PFSK-1 (cell line): Measurements from ENCODE around the gene MS4A15. TPM values are rescaled to one million over a fixed set of nuclear protein-coding genes. Genes with fewer than 3 reads are reported as not detected.

Experiments
- FOXP2 ChIP-seq: optimal IDR thresholded peaks from 2 replicates; pipeline ENCODE3; 2011; ENCODE audit warnings: borderline replicate concordance, control low read depth, inconsistent platforms; ENCODE audit not compliant: insufficient read depth; ENCODE audit errors: extremely low read length, extremely low read depth
- POLR2AphosphoS5 ChIP-seq: IDR thresholded peaks from 2 replicates; pipeline ENCODE4 v1.6.1; 2012; ENCODE audit warnings: low read depth, mild to moderate bottlenecking, control low read depth, low read length, moderate library complexity
- SIN3A ChIP-seq: IDR thresholded peaks from 2 replicates; pipeline ENCODE4 v1.6.1; 2012; ENCODE audit warnings: mild to moderate bottlenecking, low read length, moderate library complexity, borderline replicate concordance; ENCODE audit not compliant: insufficient read depth
- TAF1 ChIP-seq: IDR thresholded peaks from 2 replicates; pipeline ENCODE4 v1.6.1; 2012; ENCODE audit warnings: low read length, control low read depth, borderline replicate concordance; ENCODE audit not compliant: insufficient read depth
- polyA plus RNA-seq: library from polyadenylated mRNA; unstranded; fragments of >200 nt; gene quantifications from one replicate; pipeline ENCODE4 v1.2.1, GENCODE V29; 2012; ENCODE audit warnings: low read depth, missing spikeins; ENCODE audit not compliant: insufficient read length
- TF ChIP-seq, protein P1 (sequence below), 2 experiments: IDR thresholded peaks; 2 replicates each; pipeline versions ENCODE4 v1.6.1 to v1.8.0; 2011 to 2012; ENCODE audit warnings: low read depth in 2 of 2, low read length in 2 of 2, control low read depth in 1 of 2, inconsistent platforms in 1 of 2, mild to moderate bottlenecking in 1 of 2, moderate library complexity in 1 of 2; ENCODE audit not compliant: insufficient read depth in 1 of 2

Gene MS4A15, protein sequence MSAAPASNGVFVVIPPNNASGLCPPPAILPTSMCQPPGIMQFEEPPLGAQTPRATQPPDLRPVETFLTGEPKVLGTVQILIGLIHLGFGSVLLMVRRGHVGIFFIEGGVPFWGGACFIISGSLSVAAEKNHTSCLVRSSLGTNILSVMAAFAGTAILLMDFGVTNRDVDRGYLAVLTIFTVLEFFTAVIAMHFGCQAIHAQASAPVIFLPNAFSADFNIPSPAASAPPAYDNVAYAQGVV
- polyA plus RNA-seq = not detected

DNA sequence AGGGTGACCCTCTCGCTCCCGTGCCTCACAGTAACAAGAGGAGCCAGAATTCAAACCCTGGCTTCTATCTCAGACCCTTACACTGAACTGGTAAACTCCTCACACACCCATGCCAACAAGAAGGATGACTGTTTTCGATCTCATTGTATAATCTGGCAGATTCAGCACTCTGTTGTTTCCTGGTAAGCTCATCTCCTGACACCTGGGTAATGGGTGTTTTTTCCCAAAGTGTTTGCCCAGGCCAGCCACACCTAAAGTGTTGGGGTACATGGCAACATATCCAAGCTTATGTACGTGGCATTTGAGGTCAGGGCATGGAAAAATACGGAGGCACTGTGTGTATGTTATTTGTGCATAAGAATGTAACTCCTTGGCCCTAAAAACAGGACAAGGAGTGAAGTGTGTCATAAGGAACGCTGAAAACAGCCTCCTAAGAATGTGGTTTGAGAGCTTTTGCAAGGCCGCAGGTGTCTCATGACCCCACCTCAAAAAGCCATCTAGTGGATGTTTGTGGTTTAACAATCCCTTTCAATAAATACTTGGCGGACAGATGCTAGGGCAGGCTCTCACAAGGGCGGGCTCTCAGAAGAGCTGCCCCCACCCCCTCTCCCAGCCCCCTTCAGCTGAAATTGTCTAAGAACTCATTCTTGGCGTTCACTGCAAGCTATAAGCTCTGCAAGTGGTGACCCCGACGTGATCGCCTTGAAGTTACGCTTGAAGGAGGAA, at the start of gene MS4A15:
MS4A15 (plus strand) TSS at position 561 of the 726 bp plus-strand sequence. CDS start 6,867 bp downstream, outside the sequence.
- no peak for TF ChIP-seq TAF1

DNA sequence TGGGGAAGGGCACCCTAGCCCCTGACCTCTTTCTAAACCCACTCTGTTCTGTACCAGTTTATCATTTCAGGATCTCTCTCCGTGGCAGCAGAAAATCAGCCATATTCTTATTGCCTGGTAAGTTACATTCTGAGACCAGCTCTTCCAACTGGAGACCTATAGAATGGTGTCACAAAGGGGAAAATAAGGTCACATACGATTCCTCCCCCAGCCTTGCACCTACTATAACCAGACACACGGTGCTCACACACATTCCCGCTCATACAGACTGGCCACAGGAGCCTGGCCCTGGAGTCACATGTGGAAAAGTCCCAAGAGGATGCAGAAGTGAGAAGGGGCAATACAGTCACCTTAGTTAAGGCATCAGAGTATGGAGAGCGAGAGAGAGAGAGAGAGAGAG, 49.7 kb upstream of the MS4A15 start:
- TF ChIP-seq SIN3A = no peak
- no peak for TF ChIP-seq FOXP2
- no peak for TF ChIP-seq POLR2AphosphoS5
- TF ChIP-seq TAF1 = no peak
- TF ChIP-seq, protein P1, sequence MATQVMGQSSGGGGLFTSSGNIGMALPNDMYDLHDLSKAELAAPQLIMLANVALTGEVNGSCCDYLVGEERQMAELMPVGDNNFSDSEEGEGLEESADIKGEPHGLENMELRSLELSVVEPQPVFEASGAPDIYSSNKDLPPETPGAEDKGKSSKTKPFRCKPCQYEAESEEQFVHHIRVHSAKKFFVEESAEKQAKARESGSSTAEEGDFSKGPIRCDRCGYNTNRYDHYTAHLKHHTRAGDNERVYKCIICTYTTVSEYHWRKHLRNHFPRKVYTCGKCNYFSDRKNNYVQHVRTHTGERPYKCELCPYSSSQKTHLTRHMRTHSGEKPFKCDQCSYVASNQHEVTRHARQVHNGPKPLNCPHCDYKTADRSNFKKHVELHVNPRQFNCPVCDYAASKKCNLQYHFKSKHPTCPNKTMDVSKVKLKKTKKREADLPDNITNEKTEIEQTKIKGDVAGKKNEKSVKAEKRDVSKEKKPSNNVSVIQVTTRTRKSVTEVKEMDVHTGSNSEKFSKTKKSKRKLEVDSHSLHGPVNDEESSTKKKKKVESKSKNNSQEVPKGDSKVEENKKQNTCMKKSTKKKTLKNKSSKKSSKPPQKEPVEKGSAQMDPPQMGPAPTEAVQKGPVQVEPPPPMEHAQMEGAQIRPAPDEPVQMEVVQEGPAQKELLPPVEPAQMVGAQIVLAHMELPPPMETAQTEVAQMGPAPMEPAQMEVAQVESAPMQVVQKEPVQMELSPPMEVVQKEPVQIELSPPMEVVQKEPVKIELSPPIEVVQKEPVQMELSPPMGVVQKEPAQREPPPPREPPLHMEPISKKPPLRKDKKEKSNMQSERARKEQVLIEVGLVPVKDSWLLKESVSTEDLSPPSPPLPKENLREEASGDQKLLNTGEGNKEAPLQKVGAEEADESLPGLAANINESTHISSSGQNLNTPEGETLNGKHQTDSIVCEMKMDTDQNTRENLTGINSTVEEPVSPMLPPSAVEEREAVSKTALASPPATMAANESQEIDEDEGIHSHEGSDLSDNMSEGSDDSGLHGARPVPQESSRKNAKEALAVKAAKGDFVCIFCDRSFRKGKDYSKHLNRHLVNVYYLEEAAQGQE (IDR thresholded peaks at IDR 0.05; ENCODE audit: insufficient read depth in 1 of 2, low read depth in 2 of 2, low read length in 2 of 2) = no peak

DNA sequence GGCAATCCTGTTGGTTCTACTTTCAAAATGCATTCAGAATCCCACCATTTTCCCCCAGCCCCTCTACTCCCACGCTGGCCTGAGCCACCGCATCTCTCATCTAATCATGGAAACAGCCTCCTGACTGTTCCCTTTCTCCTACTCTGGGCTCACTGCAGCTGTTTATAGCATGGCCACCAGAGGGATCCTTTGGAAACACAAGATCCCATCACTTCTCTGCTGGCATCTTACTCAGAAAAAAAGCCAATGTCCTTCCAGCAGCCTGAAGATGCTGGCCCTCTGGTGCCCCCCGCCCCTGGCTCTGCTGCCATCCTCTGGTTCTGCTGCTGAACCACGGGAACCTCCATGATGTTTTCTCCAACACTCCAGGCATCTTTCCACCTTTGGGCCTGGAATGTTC, 46.2 kb upstream of the MS4A15 start:
- no peak for TF ChIP-seq FOXP2
- no peak for TF ChIP-seq SIN3A

DNA sequence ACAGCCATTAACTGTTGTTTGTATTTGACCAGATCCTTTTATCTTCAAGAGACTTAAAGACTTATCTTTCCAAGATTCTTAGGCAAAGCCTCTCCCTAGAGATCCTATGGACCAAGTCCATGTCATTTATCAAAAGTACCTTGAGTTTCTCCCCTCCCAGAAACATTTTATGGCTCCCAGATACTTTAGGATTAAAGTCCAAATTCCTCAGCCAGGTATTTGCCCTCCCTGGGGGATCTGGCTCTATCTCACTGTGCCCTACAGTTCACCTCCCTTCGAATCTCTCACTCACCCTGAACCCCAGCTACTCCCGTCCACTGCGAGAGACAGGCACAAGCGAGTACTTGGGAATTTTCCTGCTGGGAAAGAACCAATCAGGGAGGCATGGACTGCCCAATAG, 45.4 kb upstream of the MS4A15 start:
- TF ChIP-seq, protein P1 (IDR thresholded peaks at IDR 0.05; ENCODE audit: insufficient read depth in 1 of 2, low read depth in 2 of 2, low read length in 2 of 2) = no peak
- TF ChIP-seq SIN3A (no peak), FOXP2 (no peak), POLR2AphosphoS5 (no peak), TAF1 (no peak)

DNA sequence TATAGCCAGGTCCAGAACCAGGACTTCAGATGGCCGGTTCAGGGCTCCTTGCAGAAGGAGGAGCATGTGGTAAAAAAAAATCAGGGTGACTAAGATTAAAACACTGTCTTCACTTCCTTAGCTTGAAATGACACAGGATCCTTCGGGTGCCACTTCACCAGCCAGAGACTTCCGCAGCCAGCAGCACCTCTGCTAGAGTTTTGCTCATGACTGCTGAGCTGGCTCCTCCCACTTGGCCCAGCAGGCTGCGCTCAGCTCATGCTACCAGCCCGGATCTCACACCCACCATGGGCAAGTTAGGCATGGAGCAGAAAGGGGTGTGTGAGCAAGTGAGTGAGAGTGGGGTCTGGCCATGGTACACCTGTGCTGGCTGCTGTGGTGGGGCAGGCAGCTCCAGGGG, 38.7 kb upstream of the MS4A15 start:
- TF ChIP-seq SIN3A (no peak), TAF1 (no peak)

DNA sequence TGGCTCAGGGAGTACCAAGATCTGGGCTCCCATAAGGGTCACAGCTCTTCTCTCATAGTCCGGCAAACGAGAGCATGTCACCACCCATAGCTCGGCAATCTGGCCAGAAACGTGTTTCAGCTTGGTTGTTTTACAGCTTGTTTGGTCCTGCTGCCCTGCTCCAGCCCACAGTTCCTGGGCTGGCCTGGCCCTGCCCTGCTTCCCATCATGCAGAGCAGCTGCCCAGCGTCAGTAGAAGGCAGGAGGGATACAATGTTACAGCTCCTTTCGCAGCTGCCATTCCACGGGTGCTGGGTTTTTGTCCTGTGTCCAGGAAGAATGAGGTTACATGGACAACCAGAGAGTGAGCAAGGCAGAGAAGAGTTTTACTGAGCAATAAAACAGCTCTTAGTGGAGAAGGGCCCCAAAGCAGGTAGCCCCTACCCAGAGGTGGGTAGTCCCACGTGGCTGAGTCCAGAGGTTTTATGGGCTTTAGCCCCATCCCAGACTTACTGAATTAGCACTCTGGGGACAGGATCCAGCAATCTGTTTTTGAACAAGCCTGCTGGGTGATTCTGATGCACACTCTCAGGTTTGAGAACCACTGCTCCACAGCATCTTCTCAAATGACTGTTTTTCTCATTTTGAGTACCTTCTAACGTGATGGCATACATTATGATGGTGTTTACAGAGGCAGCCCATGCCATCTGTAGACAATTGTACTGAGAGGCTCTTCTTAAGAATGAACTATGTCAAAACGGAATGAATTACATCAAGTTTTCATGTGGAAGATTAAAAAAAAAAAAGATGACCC, 37.9 kb upstream of the MS4A15 start:
- TF ChIP-seq SIN3A (no peak), POLR2AphosphoS5 (no peak), TAF1 (no peak), FOXP2 (no peak)
- TF ChIP-seq, protein P1 (IDR thresholded peaks at IDR 0.05; ENCODE audit: insufficient read depth in 1 of 2, low read depth in 2 of 2, low read length in 2 of 2) = no peak
